DMS153 (cell line): ENCODE results near the gene AK5.
"Not testable (repeated sequence)": the region's sequence is repeated elsewhere in the genome, so short reads cannot be mapped to it uniquely, and the experiment has no call there.

Experiments used
- DNase-seq: peaks from one replicate; lab custom pipeline; 2025; lab: John Stamatoyannopoulos, UW

The AK5 gene

GRCh38 chr1:77288275-77288674 lies 6.5 kb downstream of the AK5 start:
- no peak for DNase-seq

- no peak for DNase-seq
Observed at GRCh38 chr1:77290576-77290975, 8.8 kb downstream of the AK5 start.

- no peak for DNase-seq
Observed at GRCh38 chr1:77292551-77292950, 10.7 kb downstream of the AK5 start.

- no peak for DNase-seq
Observed at GRCh38 chr1:77300566-77300965, 18.7 kb downstream of the AK5 start.

GRCh38 chr1:77303387-77303786 lies 21.6 kb downstream of the AK5 start:
- DNase-seq = no peak

GRCh38 chr1:77308889-77309621 lies 27.2 kb downstream of the AK5 start:
- no peak for DNase-seq

GRCh38 chr1:77310924-77311323 lies 29.1 kb downstream of the AK5 start:
- DNase-seq = no peak

GRCh38 chr1:77312364-77312763 lies 30.5 kb downstream of the AK5 start:
- DNase-seq = not testable (repeated sequence)

- no peak for DNase-seq
Observed at GRCh38 chr1:77313491-77313890, 31.7 kb downstream of the AK5 start.

- no peak for DNase-seq
Observed at GRCh38 chr1:77316006-77316405, 34.2 kb downstream of the AK5 start.

GRCh38 chr1:77316966-77317365 lies 35.1 kb downstream of the AK5 start:
- DNase-seq = no peak

- no peak for DNase-seq
Observed at GRCh38 chr1:77319036-77319705, 37.4 kb downstream of the AK5 start.

- DNase-seq = no peak
Observed at GRCh38 chr1:77322061-77322900, 40.5 kb downstream of the AK5 start.

GRCh38 chr1:77333501-77333900 lies 51.7 kb downstream of the AK5 start:
- DNase-seq = no peak

- DNase-seq = no peak
Observed at GRCh38 chr1:77336729-77337128, 54.9 kb downstream of the AK5 start.

- DNase-seq = no peak
Observed at GRCh38 chr1:77339326-77339725, 57.5 kb downstream of the AK5 start.

- DNase-seq = no peak
Observed at GRCh38 chr1:77341195-77341594, 59.4 kb downstream of the AK5 start.

- peak; percentile 39 for DNase-seq
Observed at GRCh38 chr1:77342745-77343144, 60.9 kb downstream of the AK5 start.

- DNase-seq = peak; percentile 3
Observed at GRCh38 chr1:77347646-77348045, 65.8 kb downstream of the AK5 start.

- no peak for DNase-seq
Observed at GRCh38 chr1:77348549-77348948, 66.7 kb downstream of the AK5 start.

GRCh38 chr1:77349275-77349674 lies 67.5 kb downstream of the AK5 start:
- no peak for DNase-seq

GRCh38 chr1:77350012-77350770 lies 68.4 kb downstream of the AK5 start:
- no peak for DNase-seq
